ENCODE data around the gene BRSK2.

The BRSK2 gene

DNA sequence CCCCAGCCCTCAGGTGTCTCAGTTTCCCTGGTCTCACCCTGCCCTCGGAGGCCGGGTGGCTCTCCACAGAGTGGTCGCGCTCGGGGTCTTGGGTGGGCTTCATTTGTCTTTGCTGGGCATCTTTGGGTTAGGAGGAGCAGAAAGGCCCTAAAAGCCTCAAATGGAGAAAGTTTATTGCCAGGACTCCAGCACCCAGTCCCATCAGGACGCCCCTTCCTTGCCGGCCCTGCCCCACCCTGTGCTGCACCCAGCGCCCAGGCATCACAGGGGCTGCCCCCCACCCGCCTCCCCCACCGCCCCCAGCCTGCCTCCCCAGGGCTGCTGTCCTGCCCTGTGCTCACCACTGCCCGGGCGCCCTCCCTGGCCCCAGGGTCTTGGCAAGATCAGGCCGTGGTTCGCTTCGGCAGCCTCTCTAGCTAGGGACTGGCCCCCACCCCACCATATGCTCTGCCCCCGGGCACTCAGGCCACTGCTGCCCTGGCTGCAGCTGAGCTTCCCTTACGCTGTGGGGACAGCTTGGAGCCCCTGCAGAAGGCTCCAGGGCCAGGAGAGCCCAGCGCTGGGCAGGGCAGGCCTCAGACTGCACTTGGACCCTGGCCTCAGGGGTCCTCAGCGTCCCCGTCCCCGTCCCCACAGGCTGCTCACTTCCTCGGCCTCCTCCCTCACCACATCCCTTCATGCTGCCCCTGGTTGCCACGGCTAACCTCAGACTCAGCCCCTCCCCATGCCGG lies 65.5 kb downstream of the BRSK2 start:
- no peak for DNase-seq

DNA sequence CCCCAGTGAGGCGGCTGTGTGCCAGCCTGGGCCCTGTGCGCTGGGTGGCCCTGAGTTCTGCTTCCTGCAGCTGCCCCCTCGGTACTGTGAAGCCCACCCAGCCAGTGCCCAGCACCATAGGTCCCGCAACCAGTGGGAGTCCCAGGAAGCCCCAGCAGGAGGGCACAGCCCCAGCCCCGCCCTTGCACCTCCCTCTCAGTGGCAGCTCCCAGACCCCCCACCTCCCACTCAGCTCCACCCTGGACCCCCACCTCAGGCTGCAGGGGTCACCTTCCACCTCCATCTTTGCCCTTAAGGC lies 66.0 kb downstream of the BRSK2 start:
- no peak for DNase-seq

DNA sequence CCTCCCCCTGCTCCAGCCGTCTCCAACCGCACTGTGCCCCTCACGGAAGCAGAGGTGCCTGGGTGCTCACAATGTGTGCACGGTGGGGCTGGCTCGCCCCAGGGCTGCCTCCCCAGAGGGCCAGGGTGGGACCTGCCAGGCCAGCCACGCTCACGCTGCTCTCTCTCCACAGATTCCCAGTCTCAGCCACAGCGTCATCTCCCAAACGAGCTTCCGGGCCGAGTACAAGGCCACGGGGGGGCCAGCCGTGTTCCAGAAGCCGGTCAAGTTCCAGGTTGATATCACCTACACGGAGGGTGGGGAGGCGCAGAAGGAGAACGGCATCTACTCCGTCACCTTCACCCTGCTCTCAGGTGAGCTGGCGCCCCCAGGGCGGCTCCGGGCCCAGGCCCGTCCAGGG lies 66.4 kb downstream of the BRSK2 start:
- no peak for DNase-seq

DNA sequence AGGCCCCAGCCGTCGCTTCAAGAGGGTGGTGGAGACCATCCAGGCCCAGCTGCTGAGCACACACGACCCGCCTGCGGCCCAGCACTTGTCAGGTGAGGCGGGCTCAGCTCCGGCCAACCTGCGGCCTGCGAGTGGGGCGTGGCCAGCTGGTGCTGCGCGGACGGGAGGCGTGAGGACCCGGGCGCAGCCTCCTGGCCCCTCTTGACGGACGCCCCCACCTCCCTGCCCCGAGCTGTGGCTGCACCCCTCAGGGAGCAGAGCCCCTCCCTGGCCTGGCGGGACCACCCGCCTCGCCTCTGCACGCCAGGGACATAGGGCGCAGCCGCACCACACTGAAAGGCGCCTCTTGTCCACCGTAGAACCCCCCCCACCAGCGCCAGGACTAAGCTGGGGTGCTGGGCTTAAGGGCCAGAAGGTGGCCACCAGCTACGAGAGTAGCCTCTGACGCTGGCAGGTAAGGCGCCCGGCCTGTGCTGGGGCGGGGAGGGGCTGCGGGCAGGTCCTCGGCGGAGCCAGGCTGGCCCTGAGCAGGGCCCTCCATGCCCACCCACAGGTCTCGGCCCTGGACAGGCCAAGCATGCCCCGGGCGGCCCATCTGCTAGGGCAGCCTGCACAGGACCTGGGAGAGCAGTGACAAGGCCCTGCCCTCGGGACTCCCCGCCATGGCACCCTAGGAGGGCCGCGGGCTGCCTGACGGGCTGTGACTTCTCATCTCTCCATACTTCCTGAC lies 67.0 kb downstream of the BRSK2 start:
- no peak for DNase-seq

DNA sequence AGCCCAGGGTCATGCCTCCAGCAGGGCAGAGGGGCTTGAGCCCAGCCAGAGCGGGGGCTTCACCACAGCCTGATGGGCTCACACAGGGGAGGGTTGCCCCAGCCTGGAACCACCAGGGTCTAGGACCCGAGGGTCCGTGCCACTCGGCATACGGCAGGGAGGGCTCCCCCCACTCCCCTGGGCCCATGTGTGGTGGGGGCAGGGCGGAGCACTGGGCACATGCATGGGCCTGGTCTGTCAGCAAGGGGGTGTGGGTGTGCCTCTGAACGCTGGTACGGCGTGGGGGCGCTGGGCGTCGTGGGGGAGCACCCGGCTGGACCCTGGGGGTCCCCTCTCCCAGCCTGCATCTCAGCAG lies 67.6 kb downstream of the BRSK2 start:
- no peak for DNase-seq

DNA sequence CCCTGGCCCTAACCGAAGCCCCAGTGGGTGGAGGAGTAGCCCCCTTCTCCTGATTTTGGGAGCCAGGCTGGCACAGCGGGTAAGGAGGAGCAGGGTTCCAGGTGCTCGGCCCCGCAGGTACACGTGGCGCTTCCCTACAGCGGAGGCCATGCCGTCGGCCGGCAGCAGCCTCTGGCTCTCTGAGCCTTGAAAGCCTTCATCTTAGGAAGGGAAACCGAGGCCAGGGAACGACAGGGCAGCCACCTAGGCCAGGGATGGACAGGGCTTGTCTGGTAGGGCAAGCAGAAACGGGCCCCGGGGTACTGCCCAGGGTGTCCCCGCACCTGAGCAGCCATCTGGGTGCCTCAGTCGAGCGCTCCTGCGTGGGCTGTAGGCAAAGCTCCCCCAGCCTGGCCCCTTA lies 68.1 kb downstream of the BRSK2 start:
- no peak for DNase-seq

DNA sequence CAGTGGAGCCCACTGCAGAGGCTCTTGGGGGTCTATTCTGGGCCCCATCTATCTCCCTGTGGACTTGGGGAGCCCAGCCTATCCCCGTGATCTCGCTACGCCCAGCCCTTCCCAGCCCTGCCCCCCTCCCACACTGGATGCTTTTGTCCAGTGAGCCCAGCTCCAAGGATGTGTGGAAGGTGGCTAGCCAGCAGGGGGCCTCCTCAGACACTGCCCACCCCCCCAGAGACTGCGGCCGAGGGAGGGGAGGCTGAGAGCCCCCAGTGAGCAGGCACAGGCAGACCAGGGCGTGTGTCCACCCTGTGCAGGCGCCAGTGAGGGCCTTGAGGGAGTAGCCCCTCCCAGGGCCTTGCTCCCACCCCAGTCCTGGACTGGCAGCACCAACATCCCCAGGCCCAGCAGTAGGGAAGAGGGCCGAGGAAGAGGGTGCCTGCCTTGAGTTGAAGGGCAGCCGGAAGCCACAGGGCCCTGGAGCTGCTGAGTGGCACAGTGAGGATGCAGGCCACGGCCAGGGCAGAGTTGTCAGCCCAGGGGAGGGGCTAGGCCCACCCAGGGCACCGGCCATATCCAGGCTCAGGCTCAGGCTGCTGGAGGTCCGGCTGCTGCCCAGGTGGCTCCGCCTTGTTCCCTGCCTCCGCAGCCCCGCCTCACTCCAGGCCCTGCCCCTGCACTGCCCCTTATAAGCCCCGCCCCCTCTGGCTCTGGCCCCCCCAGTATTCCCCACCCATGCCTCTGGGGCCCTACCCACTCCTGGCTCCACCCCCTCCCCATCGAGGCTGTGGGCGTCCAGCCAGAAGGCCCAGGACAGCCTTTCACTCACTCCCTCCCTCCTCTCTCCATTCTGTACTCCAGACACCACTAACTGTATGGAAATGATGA lies 68.8 kb downstream of the BRSK2 start:
- no peak for DNase-seq

DNA sequence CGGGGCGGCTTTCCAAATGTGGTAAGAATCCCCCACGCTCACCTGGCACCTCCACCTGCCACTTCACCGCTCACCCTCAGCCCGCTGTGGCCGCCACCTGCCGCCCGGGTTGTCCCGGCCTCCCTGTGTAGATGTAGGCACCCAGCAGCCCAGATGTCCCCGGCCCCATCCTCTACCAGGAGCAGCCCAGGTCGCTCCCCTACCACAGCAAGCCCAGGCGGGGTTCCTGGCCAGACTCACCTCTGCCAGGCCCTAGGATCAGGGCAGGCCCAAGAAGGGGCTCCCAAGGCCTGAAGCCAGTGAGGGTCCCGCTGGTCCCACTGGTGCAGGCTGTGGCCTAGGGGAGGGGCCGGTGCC lies 69.5 kb downstream of the BRSK2 start:
- no peak for DNase-seq

DNA sequence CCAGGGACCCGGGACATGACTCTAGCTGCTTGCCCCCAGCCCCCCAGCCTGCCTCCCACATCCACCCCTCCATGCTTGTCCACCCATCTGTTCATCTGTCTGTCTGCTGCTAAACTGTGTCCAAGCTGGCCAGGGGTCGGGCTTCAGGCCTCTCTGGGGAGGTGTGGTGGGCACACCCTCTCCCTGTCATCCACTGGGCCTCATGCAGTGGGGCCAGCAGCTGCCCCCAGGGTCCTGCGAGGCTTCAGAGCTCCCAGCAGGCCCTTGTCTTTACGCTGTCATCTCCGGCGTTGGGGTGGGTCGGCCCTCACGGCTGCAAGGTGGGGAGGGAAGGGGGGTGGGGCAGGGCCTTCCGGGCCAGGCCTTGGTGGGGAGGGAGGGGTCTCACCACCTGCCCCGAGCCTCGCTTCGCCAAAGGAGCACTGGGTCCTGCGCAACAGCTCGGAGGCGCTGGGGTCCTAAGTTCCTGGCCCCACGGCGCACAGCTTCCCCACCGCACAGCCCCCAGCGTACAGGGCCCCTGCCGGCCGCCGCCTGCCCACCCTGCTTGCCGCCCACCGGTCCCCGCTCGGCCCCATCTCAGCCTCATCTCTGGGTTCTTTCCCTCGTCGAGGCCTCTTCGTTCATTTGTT lies 70.1 kb downstream of the BRSK2 start:
- no peak for DNase-seq

DNA sequence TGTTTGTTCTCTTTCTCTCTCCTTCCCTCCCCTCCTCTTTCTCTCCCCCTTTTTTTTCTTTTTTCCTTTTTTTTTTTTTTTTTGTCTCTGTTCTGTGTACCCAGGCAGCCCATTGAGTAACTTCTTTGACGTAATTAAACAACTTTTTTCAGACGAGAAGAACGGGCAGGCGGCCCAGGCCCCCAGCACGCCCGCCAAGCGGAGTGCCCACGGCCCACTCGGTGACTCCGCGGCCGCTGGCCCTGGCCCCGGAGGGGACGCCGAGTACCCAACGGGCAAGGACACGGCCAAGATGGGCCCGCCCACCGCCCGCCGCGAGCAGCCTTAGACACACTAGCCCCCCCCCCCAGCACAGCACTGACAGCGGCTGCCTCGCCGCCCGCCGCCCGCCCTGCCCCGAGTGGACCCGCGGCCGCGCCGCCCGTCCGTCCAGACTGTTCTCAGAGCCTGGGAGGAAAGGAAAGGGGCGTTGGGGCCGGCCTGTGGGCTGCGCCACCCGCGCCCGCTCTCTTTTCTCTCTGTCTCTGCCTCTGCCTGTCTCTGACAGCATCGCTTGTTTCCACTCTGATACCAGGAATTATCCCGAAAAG lies 70.8 kb downstream of the BRSK2 start:
- no peak for DNase-seq

DNA sequence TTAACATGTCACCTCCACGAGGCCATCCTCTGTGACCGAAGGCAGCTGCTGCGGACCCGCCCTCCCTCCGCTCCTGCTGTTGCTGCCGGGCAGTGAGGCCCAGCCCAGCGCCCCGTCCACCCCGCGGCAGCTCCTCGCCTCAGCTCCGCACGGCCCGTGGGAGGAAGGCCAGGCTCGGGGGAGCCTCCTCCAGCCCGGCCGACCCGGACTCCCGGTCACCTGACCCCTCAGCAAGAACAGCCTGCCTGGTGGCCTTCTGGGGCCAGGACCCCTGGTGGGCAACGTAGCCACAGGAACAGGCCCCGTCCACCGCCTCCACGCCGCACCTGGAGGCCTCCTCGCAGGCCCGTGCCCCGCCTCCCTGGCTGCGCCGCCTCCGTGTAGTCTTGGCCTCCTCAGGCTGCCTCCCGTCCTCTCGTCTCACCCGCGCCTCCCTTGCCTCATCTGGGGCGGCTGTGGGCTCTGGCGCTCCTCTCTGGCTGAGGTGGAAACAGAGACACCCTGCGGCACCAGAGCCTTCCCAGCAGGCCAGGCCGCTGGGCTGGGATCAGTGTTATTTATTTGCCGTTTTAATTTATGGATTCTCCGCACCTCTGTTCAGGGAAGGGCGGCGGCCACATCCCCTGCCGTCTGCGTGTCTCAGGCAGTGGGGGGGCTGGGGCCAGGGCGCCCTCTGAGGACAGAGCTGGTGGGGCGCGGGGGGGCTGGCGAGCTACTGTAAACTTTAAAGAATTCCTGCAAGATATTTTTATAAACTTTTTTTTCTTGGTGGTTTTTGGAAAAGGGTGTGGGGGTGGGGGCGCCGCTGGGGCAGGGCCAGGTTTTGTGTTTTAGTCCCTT lies 71.5 kb downstream of the BRSK2 start:
- DNase-seq: no peak

DNA sequence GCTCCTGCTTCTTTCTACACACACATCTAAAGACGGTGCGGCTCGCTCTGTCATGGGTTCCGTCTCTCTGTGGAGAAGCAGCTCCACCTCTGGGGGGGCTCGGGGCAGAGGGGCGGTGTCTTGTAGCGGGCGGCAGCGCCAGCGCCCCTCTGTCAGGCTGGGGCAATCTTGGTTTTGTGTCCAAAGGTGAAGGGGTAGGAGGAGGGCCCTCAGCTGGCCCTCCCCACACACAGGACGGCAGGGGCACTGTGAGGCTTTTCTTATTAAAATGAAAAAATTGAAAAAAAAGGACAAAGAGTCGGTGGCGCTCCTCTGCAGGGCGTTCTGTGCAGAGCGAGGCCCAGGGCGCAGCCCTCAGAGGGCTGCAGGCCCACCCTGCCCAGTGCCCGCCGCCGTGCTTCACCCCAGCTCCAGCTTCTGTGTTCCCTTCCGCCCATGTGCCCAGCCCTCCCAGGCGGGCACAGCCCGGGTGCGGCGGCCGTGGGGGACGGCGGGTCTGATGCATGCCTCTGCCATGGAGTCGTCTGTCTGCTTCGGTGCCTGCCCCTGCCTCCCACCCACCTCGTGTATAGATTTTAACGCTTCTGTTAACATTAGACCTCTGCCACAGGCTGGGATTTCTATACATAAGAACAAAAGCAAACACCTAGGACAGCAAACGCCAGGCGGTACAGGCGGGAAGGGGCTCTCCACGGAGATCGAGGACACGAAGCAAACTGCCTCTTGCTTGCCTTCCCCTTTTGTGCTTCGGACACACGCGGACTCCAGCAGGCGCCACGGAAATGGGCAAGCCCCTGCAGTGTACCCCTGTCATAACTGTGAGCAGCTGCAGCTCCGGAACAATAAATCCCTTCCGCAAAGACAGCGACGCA lies 72.3 kb downstream of the BRSK2 start:
- no peak for DNase-seq

DNA sequence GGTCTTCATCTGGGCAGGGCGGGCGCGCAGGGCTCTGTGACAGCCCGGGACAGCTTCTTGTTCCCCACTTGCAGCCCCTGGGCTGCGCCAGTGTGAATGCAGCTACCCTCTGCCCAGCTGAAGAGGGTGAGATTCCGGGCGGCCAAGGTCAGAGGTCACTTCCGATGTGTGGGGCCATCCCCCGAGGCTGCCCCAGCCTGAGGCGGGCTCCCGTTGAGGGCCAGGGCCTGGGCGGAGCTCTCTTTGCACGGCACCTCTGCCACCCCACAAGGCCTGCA lies 72.9 kb downstream of the BRSK2 start:
- no peak for DNase-seq

DNA sequence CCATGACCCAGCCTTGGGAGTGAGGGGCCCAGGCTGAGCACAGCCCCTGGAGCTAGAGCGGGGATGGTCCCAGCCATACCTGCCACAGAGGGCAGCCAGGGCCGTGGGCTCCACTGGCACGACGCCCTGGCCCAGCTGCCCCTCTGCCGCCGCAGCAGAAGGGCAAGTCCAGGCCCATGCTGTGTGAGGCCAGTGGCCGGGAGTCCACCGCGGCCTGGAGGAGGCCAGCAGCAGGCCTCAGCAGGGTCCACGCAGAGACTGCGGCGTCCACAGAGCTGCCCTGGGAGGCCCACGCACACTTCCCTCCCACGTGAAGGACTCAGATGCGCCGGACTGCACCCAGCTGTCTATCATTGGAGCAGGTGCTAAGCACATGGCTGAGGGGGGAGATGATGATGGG lies 73.3 kb downstream of the BRSK2 start:
- DNase-seq: no peak

DNA sequence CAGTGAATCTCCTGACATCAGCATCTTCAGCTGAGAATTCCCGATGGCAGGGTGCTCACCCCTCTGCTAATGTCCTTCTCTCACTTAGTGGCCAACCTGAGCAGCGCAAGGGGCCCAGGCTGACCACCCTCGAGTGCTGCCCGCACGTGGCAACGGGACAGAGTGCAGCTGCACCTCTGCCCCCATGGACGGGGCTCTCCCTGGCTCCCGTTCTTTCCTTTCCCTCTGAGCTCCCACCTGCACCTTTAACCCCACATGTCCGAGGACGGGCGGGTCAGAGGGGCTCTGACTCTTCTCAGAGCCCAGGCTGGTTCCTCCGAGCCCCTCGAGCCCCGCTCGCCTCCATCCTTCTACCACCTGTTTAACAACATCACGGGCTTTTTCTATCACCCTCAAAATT lies 77.0 kb downstream of the BRSK2 start:
- DNase-seq: no peak

DNA sequence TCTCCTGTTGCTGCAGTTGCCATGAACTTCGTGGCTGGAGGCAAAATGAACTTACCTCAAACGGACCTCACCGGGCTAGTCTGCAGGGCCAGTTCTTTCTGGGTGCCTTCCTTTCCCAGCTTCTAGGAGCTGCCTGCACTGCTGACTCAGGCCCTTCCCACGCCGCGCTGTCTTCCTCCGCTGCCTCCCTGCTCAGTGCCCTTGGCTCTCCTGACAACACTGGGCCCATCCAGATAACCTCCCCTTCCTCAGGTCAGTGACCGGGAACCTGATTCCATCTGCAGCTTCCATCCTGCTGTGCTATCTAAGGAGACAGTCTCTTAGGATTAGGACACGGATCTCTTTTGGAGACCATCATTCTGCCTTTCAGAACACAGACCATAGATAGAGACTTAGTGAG lies 77.5 kb downstream of the BRSK2 start:
- DNase-seq: no peak

DNA sequence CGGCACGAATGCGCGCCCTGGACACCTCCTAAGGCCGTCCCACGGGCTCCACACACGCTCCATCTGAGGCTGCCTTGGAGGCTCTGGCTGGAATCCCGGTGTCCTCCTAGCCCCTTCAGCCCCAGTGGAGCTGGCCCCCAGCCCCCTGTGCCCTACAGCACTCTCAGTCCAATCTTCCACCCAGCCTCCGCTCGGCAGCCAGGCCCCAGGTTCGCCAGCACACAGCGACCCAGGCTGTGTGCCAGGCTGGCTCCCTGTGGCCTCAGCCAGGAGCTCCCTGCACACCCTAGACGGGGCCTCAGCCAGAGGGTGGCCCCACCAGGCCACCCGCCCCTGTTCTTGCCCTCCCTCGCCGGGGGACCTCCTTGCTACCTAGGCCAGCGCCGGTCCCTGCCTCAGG lies 78.3 kb downstream of the BRSK2 start:
- no peak for DNase-seq

DNA sequence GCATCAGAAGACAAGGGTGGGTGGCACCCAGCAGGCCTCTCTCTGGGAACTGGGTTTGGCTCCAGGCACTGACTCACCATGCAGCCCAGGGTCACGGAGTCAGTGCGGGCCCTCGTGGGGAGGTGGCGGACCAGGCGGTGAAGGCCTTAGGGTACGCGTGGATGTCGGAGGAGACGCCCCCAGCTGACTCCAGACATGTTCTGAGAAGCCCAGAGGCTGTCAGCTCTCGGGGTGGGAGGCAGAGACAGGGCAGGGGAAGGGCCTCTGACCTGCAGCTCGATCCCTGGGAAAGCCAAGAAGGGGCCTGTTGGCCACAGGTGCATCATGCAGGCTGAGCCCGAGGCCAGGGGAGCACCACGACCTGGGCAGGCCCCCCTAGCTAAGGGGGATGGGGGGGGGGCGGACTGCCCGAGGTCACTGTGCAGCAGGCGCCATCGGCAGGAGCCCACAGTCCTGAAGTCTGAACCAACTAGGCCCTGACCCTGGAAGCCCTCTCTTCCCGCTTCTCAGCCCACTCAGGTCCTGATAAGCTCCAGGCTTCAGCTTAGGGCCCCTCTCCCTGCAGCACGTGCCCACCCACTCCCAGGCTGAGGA lies 78.8 kb downstream of the BRSK2 start:
- DNase-seq: no peak

DNA sequence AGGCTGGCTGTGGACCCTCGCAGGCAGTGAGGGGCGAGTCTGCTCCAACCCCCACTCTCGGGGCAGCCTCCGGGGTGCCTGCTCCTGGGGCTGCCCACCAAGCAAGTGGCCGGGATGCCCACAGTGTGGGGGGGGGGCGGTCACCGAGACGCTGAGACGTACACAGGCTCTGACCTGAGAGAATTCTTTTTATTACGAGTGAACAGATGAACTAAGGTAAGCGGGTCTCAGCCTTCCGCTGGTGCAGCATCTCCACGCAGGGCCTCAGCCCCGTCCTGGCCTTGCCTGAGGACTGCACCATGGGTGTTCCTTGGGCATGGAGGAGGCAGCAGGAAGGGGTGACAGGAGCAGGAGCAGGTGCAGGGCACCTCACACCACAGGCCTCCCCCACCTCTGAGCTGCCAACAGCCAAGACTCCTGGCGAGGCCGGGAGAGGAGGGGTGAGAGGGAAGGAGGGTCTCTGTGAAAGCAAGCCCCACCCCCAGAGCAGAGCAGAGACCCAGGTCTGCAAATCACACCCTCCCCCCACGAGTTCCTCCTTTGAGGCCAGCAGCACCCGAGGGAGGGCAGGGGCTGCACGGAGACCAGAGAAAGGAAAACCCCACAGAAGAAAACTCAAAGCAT lies 79.7 kb downstream of the BRSK2 start:
- DNase-seq: no peak

DNA sequence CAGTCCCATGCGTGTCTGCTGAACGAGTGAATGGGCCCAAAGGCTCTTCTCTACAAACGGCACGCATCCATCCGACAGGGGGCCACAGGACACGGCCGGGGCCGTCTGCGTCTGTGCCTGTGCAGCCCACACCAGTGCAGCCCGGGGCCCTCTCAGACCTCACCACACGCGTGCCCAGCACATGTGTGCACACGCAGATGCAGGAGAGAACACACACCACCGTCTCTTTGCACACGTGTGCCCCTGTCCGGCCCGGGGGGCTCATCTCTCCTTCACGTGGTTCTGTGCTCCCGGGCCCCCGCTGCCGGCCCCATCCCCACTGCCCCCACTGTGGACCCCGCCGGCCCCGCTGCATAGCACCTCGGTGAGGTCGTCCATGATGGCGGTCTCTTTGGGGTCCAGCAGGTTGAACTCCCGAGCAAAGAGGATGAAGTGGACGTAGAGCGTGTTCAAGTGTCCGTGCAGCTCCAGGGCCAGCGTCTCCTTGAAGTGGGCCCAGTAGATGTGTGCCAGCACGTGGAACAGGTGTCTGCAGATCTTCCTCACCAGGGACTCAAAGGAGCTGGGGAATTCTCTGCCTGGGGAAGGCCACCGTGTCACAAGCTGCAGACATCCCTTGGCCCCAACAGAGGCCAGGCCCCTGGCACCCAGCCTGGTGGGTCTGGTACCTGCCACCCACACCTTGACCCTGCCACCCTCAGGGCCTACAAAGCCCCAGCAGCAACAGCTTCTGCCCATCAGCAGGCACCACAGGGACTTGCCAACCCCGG lies 80.4 kb downstream of the BRSK2 start:
- no peak for DNase-seq
